ENCODE measurements around the gene NFATC4.

Gene NFATC4

GRCh38 chr14:24378981-24379906, 11.3 kb downstream of the NFATC4 start:
- no peak for DNase-seq (ENCODE audit: extremely low read depth, low read depth)
- no peak for TF ChIP-seq CTCF (IDR thresholded peaks at IDR 0.05; ENCODE audit: low read depth, low read length, missing control alignments)
- no peak overlapping the region for H3K4me3 ChIP-seq (replicated peaks; ENCODE audit: low read depth, low read length)

- TF ChIP-seq CTCF (IDR thresholded peaks at IDR 0.05; ENCODE audit: low read depth, low read length, missing control alignments), result no peak
- DNase-seq (ENCODE audit: extremely low read depth, low read depth), result no peak
- H3K4me3 ChIP-seq (replicated peaks; ENCODE audit: low read depth, low read length), result no peak overlapping the region
Observed at GRCh38 chr14:24379907-24380730, 12.1 kb downstream of the NFATC4 start.

GRCh38 chr14:24381363-24382063, 13.5 kb downstream of the NFATC4 start:
- TF ChIP-seq CTCF (IDR thresholded peaks at IDR 0.05; ENCODE audit: low read depth, low read length, missing control alignments), result no peak
- DNase-seq (ENCODE audit: extremely low read depth, low read depth), result no peak
- no peak overlapping the region for H3K4me3 ChIP-seq (replicated peaks; ENCODE audit: low read depth, low read length)

GRCh38 chr14:24382064-24382371, 14.0 kb downstream of the NFATC4 start:
- TF ChIP-seq CTCF (IDR thresholded peaks at IDR 0.05; ENCODE audit: low read depth, low read length, missing control alignments), result no peak
- H3K4me3 ChIP-seq (replicated peaks; ENCODE audit: low read depth, low read length), result no peak overlapping the region
- DNase-seq (ENCODE audit: extremely low read depth, low read depth), result no peak

GRCh38 chr14:24384169-24384568, 16.2 kb downstream of the NFATC4 start:
- TF ChIP-seq CTCF (IDR thresholded peaks at IDR 0.05; ENCODE audit: low read depth, low read length, missing control alignments), result no peak
- no peak for DNase-seq (ENCODE audit: extremely low read depth, low read depth)
- H3K4me3 ChIP-seq (replicated peaks; ENCODE audit: low read depth, low read length), result no peak overlapping the region

GRCh38 chr14:24385524-24385923, 17.5 kb downstream of the NFATC4 start:
- no peak for TF ChIP-seq CTCF (IDR thresholded peaks at IDR 0.05; ENCODE audit: low read depth, low read length, missing control alignments)
- no peak overlapping the region for H3K4me3 ChIP-seq (replicated peaks; ENCODE audit: low read depth, low read length)

More at GRCh38 chr14:24385524-24385923, 17.5 kb downstream of the NFATC4 start:
- no peak for DNase-seq (ENCODE audit: extremely low read depth, low read depth)

Data from HFF-Myc (cell line).